GM12878 (cell line): ENCODE data around the gene HIP1. TPM values are rescaled to one million over a fixed set of nuclear protein-coding genes. Genes with fewer than 3 reads are reported as not detected.

Source experiments
- ATAC-seq: fragments of 200-7000 bp; cut with Tn5 transposase; 3 replicates; pipeline ENCODE4 v1.9.1; 2020; ENCODE audit warnings: mild to moderate bottlenecking, moderate library complexity
- BruUV-seq: library from RNA; stranded (reverse); fragments of 400-500 nt; replicated peaks from 2 replicates; lab custom pipeline; 2021; lab: Mats Ljungman, UMichigan
- CTCF ChIA-PET: fragments of 300-600 bp; sonication (Branson Sonifier 250); formaldehyde crosslinking; extraction: SDS; loops from one replicate; lab custom pipeline; 2021; ENCODE audit warnings: inconsistent platforms; lab: Yijun Ruan, JAX
- POLR2A ChIA-PET: fragments of 350-600 bp; formaldehyde crosslinking; extraction: SDS; loops from one replicate; lab custom pipeline; 2021; ENCODE audit warnings: inconsistent platforms; lab: Charles Lee
- RAD21 ChIA-PET: fragments of 300-600 bp; sonication (Branson Sonifier 250); formaldehyde crosslinking; loops from one replicate; lab custom pipeline; 2023; ENCODE audit warnings: antibody characterized with exemption; ENCODE audit not compliant: unreplicated experiment; lab: Charles Lee
- SMC1A ChIA-PET: fragments of 300-600 bp; sonication (Branson Sonifier 250); formaldehyde crosslinking; loops from one replicate; lab custom pipeline; 2023; ENCODE audit not compliant: unreplicated experiment, uncharacterized antibody; lab: Charles Lee
- DNase-seq: peaks from one replicate; pipeline ENCODE4 v3.0.0-alpha.2; 2011; ENCODE audit warnings: low read depth, low spot score
- FAIRE-seq: peaks from 3 replicates; lab custom pipeline; 2011; peaks lifted over from hg19 to GRCh38; lab: Jason Lieb, UNC
- H2AFZ ChIP-seq: 2 replicates; pipeline ENCODE4 v1.6.0; 2011; ENCODE audit warnings: low read depth, low read length, control low read depth; ENCODE audit not compliant: control insufficient read depth
- H3K27ac ChIP-seq: 2 replicates; pipeline ENCODE4 v1.5.1; 2011; ENCODE audit warnings: control low read depth; ENCODE audit not compliant: control insufficient read depth, insufficient read depth
- H3K27me3 ChIP-seq, 2 experiments: replicated peaks in 1 of 2; 2 replicates each; pipeline versions ENCODE4 v1.6.0 to v1.6.1; 2011; ENCODE audit warnings: low read length in 1 of 2; ENCODE audit not compliant: control insufficient read depth in 2 of 2, insufficient read depth in 2 of 2
- H3K36me3 ChIP-seq, 2 experiments: 2 replicates each; pipeline ENCODE4 v1.5.1; 2011; ENCODE audit warnings: low read length in 1 of 2; ENCODE audit not compliant: control insufficient read depth in 2 of 2, insufficient read depth in 2 of 2
- H3K4me1 ChIP-seq: 2 replicates; pipeline ENCODE4 v1.6.1; 2011; ENCODE audit warnings: mild to moderate bottlenecking, low read length, moderate library complexity, mixed read lengths; ENCODE audit not compliant: control insufficient read depth, insufficient read depth
- H3K4me2 ChIP-seq: 2 replicates; pipeline ENCODE4 v1.6.0; 2011; ENCODE audit warnings: control low read depth; ENCODE audit not compliant: control insufficient read depth, insufficient read depth
- H3K4me3 ChIP-seq: fragments of 200-600 bp; sonication (generic); 2 replicates; pipeline ENCODE4 v1.5.1; 2016
- H3K79me2 ChIP-seq: 2 replicates; pipeline ENCODE4 v1.6.0; 2011; ENCODE audit warnings: low read length; ENCODE audit not compliant: control insufficient read depth, insufficient read depth
- H3K9ac ChIP-seq: 2 replicates; pipeline ENCODE4 v1.8.0; 2011; ENCODE audit warnings: low read length, control low read depth, mixed read lengths; ENCODE audit not compliant: control insufficient read depth, insufficient read depth
- H3K9me3 ChIP-seq: replicated peaks from 3 replicates; pipeline ENCODE4 v1.5.1; 2011; ENCODE audit warnings: mild to moderate bottlenecking, low read length; ENCODE audit not compliant: control insufficient read depth, insufficient read depth
- H4K20me1 ChIP-seq: 2 replicates; pipeline ENCODE4 v1.6.0; 2011; ENCODE audit not compliant: control insufficient read depth, insufficient read depth
- BCL11A ChIP-seq: IDR thresholded peaks from 2 replicates; pipeline ENCODE4 v1.6.1; 2011; ENCODE audit warnings: low read depth, low read length
- CEBPZ ChIP-seq: fragments of 150-350 bp; IDR thresholded peaks from 2 replicates; pipeline ENCODE4 v1.6.1; 2016; ENCODE audit warnings: low read depth, low read length
- CREM ChIP-seq: IDR thresholded peaks from 2 replicates; pipeline ENCODE4 v1.6.1; 2014; ENCODE audit warnings: antibody characterized with exemption, low read depth
- CUX1 ChIP-seq: IDR thresholded peaks from 2 replicates; pipeline ENCODE4 v1.6.1; 2012; ENCODE audit warnings: improper control_type of control experiment, low read depth, low read length; ENCODE audit not compliant: insufficient replicate concordance
- JUND ChIP-seq: IDR thresholded peaks from 2 replicates; pipeline ENCODE4 v1.6.1; 2012; ENCODE audit warnings: low read depth, mild to moderate bottlenecking, low read length, improper control_type of control experiment, moderate library complexity
- MXI1 ChIP-seq: fragments of 150-350 bp; IDR thresholded peaks from 2 replicates; pipeline ENCODE4 v1.6.1; 2011; ENCODE audit warnings: low read depth, mild to moderate bottlenecking, inconsistent platforms, low read length, improper control_type of control experiment
- SMAD1 ChIP-seq: fragments of 450-650 bp; IDR thresholded peaks from 2 replicates; pipeline ENCODE4 v1.6.1; 2018; ENCODE audit warnings: mild to moderate bottlenecking, low read depth; ENCODE audit not compliant: partially characterized antibody
- WGBS: methylation state at CpG from one replicate; pipeline ENCODE4 v1.1.6; 2016; ENCODE audit warnings: low lambda C conversion rate; ENCODE audit not compliant: insufficient replicate concordance, insufficient coverage; ENCODE audit errors: missing lambda C conversion rate; 5-methylcytosine and 5-hydroxymethylcytosine counted together
- in situ Hi-C: fragments of 300-500 bp; cut with MboI; formaldehyde crosslinking; loops from 9 replicates; pipeline ENCODE4 v1.14.3; 2018; ENCODE audit warnings: mixed read lengths
- intact Hi-C: fragments of 100-400 bp; cut with micrococcal nuclease; formaldehyde crosslinking; loops from one replicate; pipeline ENCODE4 v1.14.2; 2022; ENCODE audit not compliant: unreplicated experiment
- polyA plus RNA-seq, 11 experiments: library from polyadenylated mRNA; depleted of rRNA in 4 of 11; unstranded in 6 of 11; stranded (reverse) in 5 of 11; fragments of >200 nt; fragmentation: Nextera tagmentation in 4 of 11; fragmentation: Illumina TruSeq in 1 of 11; extraction: Ambion mirVana in 4 of 11; extraction: Trizol in 1 of 11; gene quantifications; 1 replicate in 1 of 11; 2 replicates in 10 of 11; pipeline versions ENCODE4 v1.2.1 to v1.2.3, GENCODE V29; 2011 to 2016; ENCODE audit warnings: inconsistent platforms in 2 of 11, missing spikeins in 2 of 11, low read depth in 1 of 11
- total RNA-seq, 4 experiments: library from RNA; depleted of rRNA in 3 of 4; stranded (reverse); fragments of >200 nt in 3 of 4; fragmentation: Illumina TruSeq in 1 of 4; extraction: Trizol in 1 of 4; gene quantifications; 2 replicates each; pipeline versions ENCODE4 v1.2.1 to v1.2.3, GENCODE V29; 2013 to 2021

The HIP1 gene
- total and polyA plus RNA-seq, 10 of the 15 experiments (the other 5 are each of a cell fraction or from before 2014, with no cell fraction given), result 1.2 to 9.7 (median 3.2) TPM

DNA sequence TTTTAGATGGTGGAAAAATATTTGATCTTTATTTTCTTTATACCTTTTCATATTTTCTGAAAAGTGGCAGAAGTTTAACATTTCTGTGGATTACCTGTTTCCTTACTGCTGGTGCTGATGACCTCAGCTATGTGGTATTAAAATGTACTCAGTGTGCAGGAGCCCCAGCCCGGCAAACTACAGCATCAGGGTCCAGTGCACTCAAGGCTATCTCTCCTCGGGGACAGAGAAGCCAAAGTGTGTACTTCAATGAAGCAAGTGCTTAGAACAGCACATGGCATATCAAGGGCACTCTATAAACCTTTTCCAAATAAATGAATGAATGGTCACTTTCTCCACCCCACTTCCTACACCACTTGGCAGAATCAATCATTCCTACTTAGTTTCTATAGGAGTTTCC is 111.8 kb downstream of the HIP1 start:
- no peak for ATAC-seq
- ChIA-PET RAD21 (no interaction called here), POLR2A (no interaction called here), CTCF (no interaction called here), SMC1A (interaction anchor here (0.6 kb wide), 1 partner anchor 8 kb away, joined by 3 read pairs; no protein-coding TSS in a partner anchor)
- Histone ChIP-seq H3K27ac (no peak overlapping the region), H3K36me3 (no peaks in the 10 kb centered on the region), H3K9me3 (peaks cover 5% of the 10 kb centered on the region; the same call in 2 of the 3 replicates), H3K79me2 (no peaks in the 10 kb centered on the region), H3K4me2 (no peak overlapping the region), H4K20me1 (no peaks in the 10 kb centered on the region), H3K4me1 (no peaks in the 10 kb centered on the region; the same call in 1 of the 2 replicates), H3K4me3 (no peak overlapping the region), H3K27me3 (no peaks in the 10 kb centered on the region), H3K9ac (no peak overlapping the region), H2AFZ (no peak overlapping the region)
- in situ Hi-C loops (no loop called here), intact Hi-C loops (no loop called here)
- BruUV-seq, result no TSS peak
- FAIRE-seq, result no peak
- TF ChIP-seq JUND, result no peak
- DNase-seq, result no peak
- 98% methylated on average over 2 of the region's 2 CpGs for WGBS

- ChIA-PET CTCF (no interaction called here), RAD21 (no interaction called here), SMC1A (no interaction called here), POLR2A (no interaction called here)
- Histone ChIP-seq H3K4me2 (no peak overlapping the region), H3K27ac (no peak overlapping the region), H3K27me3 (no peaks in the 10 kb centered on the region), H3K9me3 (peaks cover 5% of the 10 kb centered on the region; the same call in 2 of the 3 replicates), H3K4me1 (peaks cover 6% of the 10 kb centered on the region), H3K9ac (no peak overlapping the region), H2AFZ (no peak overlapping the region), H3K79me2 (no peaks in the 10 kb centered on the region), H3K4me3 (no peak overlapping the region), H3K36me3 (no peaks in the 10 kb centered on the region), H4K20me1 (no peaks in the 10 kb centered on the region)
- WGBS, result 87% methylated on average over 5 of the region's 5 CpGs
- DNase-seq (no peak), ATAC-seq (no peak), FAIRE-seq (no peak)
- in situ Hi-C loops, result no loop called here
- intact Hi-C loops, result no loop called here
- BruUV-seq, result no TSS peak
- TF ChIP-seq CEBPZ (no peak), SMAD1 (no peak), CUX1 (no peak), CREM (no peak), MXI1 (no peak), BCL11A (no peak)
Measured at GRCh38 chr7:75625868-75626267, 112.9 kb downstream of the HIP1 start.
